Lower leg skin (tissue), 3 donors: Measurements from ENCODE around the gene OGFRL1.

Source experiments
- CTCF ChIP-seq, 3 donors: fragments of 450-650 bp; IDR thresholded peaks; one replicate each; pipeline ENCODE4 v1.5.1; 2016; ENCODE audit warnings: antibody characterized with exemption in 3 of 3, mild to moderate bottlenecking in 3 of 3, moderate library complexity in 2 of 3
- POLR2A ChIP-seq, 2 donors: fragments of 450-650 bp; IDR thresholded peaks; one replicate each; pipeline ENCODE4 v1.6.1; 2016 to 2017; ENCODE audit warnings: antibody characterized with exemption in 2 of 2, mild to moderate bottlenecking in 1 of 2, moderate library complexity in 1 of 2

- no peak for TF ChIP-seq POLR2A (IDR thresholded peaks at IDR 0.05)
- no peak for TF ChIP-seq CTCF (IDR thresholded peaks at IDR 0.05)
These were observed 9.8 kb downstream of the OGFRL1 start for GRCh38 chr6:71298459-71298858.
